ENCODE measurements around the gene SORBS2.

Gene SORBS2

DNA sequence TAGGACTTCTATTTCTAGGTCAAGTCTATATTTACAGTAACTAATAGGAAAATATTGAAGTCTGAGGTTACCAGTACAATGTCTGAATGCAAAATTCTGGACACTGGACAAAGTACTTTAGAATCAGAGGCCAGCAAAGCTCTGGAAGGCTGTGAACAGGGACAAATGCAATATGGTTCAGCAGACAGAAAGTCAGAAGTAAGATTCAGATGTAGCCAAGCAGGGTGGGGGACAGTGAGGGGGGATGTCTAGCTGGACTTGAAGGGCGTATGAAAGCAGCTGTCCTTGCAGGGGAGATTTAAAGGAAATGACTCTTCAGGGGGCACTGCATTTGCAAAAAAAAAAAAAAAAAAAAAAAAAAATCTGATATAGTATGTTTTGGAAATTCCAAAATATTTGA, 2.9 kb downstream of the SORBS2 start:
- H3K27ac ChIP-seq = peak overlapping the region; percentile 95
- TF ChIP-seq, protein P1, sequence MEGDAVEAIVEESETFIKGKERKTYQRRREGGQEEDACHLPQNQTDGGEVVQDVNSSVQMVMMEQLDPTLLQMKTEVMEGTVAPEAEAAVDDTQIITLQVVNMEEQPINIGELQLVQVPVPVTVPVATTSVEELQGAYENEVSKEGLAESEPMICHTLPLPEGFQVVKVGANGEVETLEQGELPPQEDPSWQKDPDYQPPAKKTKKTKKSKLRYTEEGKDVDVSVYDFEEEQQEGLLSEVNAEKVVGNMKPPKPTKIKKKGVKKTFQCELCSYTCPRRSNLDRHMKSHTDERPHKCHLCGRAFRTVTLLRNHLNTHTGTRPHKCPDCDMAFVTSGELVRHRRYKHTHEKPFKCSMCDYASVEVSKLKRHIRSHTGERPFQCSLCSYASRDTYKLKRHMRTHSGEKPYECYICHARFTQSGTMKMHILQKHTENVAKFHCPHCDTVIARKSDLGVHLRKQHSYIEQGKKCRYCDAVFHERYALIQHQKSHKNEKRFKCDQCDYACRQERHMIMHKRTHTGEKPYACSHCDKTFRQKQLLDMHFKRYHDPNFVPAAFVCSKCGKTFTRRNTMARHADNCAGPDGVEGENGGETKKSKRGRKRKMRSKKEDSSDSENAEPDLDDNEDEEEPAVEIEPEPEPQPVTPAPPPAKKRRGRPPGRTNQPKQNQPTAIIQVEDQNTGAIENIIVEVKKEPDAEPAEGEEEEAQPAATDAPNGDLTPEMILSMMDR (conservative IDR thresholded peaks at IDR 0.05) = no peak

DNA sequence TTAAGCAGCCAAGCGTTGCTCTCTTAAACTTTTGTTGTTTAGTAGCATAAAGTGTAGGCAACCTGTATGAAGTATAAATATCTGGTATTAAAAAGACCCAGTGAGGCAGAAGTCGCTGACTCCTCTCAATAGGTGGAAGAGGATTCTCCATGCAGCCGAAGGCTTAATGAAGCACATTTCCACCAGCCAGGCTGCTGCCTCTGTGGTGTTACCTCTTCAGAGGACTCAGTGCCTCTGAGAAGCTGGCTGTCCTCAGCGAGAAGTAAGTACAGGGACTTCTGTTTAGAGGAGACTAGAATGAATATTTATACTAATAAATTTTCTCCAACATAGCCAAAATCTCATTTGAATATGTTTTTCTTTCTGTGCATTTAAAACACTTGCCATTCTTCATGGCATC, 6.0 kb downstream of the SORBS2 start:
- H3K27ac ChIP-seq = no peak overlapping the region
- TF ChIP-seq, protein P1 (conservative IDR thresholded peaks at IDR 0.05) = no peak

DNA sequence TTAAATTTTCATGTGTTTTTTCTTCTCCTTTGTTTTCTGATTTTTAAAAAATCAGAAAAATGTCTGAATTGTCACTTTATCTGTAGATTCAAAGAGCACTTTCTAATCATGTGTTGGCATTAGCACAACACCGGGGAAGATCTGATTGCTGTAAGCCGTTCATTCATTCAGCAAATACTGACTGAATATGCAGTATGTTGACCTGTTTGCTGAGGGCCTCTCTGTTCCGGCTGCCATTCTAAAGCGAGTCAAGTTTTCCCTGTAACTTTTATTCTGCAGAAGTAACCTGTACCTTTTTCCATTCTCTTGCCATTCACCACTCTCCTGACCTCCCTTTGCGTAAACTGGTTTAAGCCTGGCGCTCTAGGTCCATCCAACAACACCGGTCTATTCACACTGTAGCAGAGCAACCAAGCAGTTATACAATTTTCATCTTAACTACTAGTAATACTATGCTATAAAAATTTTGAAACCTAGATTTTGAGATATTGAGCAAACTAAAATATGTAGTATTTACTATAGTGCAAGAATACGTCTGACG, 6.7 kb downstream of the SORBS2 start:
- H3K27ac ChIP-seq = no peak overlapping the region
- TF ChIP-seq, protein P1 (conservative IDR thresholded peaks at IDR 0.05) = no peak

DNA sequence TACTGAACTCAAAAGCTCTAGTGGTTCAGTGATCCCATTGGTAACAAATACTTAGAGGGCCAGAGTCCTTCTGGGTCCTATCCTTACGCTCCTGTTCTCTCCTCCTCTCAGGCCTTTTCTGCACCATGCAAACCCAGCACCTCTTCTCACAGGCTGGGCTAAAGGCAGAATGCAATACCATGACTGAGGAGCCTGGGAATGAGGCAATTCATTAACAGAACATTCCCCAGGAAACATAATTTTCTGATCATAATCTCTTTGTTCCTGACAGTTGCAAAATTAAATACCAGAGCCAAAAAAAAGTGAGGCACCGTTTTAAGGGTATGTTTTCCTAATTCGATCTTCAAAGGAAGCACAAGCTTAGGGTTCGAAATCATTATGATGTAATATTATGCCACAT, 9.0 kb downstream of the SORBS2 start:
- H3K27ac ChIP-seq = peak overlapping the region; percentile 17; the same call in 1 of the 2 replicates
- TF ChIP-seq, protein P1 (conservative IDR thresholded peaks at IDR 0.05) = no peak

DNA sequence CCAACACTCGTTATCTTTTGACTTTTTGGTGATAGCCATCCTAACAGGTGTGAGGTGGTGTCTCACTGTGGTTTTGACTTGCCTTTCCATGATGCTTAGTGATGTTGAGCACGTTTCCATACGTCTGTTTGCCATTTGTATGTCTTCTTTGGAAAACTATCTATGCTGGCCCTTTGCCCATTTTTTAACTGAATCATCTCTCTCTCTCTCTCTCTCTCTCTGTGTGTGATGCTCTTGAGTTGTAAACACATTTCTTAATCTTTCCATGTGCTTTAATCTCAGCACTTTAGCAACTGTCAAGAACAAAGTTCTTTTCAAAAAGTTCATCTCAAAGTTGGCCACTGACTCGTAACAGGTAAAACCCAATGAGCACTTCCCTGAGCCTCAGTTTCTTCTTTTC, 10.5 kb downstream of the SORBS2 start:
- TF ChIP-seq, protein P1 (conservative IDR thresholded peaks at IDR 0.05) = no peak
- no peak overlapping the region for H3K27ac ChIP-seq

DNA sequence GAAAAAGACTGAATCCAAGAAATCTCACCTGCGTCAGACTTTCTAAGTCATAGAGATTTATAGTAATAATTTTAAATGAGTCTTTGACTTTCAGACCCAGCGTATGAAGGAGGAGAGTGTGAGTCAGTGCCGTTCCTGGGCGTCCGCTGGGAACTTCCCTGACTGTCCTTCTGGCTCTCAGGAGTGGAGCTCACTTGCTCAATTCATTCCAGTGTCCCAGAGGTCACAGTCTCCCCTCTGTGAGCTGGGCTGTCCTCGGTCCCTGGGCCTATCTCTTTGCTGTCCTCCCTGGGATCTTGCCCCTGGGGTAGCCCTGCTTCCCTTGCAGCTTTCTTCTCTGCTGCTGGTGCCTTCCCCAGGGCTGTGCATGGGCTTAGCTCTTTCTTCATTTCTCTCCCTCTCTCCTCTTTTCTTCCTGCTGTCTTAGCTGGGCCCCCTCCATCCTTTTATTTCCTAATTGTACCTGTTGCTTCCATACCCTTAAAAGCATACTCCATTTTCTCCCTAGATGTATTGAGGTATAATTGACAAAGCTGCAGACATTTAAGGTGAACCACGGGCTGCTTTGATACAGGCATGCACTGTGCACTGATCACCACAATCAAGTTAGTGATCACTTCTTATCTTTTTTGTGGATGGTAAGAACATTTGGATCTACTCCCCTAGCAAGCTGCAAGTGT, 11.6 kb downstream of the SORBS2 start:
- H3K27ac ChIP-seq = no peak overlapping the region
- TF ChIP-seq, protein P1 (conservative IDR thresholded peaks at IDR 0.05) = no peak

DNA sequence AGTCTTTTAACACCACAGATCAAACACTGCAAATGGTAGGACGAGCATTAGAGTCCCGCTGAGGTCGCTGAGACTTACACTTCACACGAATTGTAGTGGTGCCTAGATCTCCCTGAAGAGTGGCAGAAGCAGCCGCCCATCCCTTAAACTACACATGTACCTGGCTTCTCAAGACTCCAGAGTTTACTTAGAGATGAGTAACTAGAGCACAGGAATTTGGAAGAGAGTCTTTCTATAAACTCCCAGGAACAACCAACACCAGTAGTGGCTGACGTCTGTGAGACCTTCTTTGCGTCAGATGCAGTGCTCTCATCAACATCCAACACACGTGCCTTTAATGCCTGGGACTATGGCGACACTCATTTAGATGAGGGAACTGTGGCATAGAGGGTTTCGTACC, 12.6 kb downstream of the SORBS2 start:
- no peak overlapping the region for H3K27ac ChIP-seq
- TF ChIP-seq, protein P1 (conservative IDR thresholded peaks at IDR 0.05) = no peak

All from VCaP (cell line).